Measurements from ENCODE around the gene KAT2B. TPM values are rescaled to one million over a fixed set of nuclear protein-coding genes. Genes with fewer than 3 reads are reported as not detected.

Gene KAT2B
- total RNA-seq, 1 donor from 2014 or later, result 13.6 TPM

- DNase-seq, result no peak
- Mint-ChIP-seq H3K4me3 (ENCODE audit: unreplicated experiment) (no peak overlapping the region), H3K36me3 (ENCODE audit: unreplicated experiment) (no peaks in the 10 kb centered on the region), H3K4me1 (ENCODE audit: low read depth, unreplicated experiment) (peaks cover 5% of the 10 kb centered on the region), H3K9me3 (ENCODE audit: unreplicated experiment) (peaks cover 2% of the 10 kb centered on the region), H3K27ac (ENCODE audit: unreplicated experiment) (no peak overlapping the region), H3K27me3 (ENCODE audit: unreplicated experiment) (no peaks in the 10 kb centered on the region)
- TF ChIP-seq CTCF (IDR thresholded peaks at IDR 0.05; ENCODE audit: partially characterized antibody, unreplicated experiment), result no peak
These were observed 38.0 kb downstream of the KAT2B start for GRCh38 chr3:20078194-20078714.

- Mint-ChIP-seq H3K27me3 (ENCODE audit: unreplicated experiment) (no peaks in the 10 kb centered on the region), H3K27ac (ENCODE audit: unreplicated experiment) (no peak overlapping the region), H3K4me3 (ENCODE audit: unreplicated experiment) (no peak overlapping the region), H3K4me1 (ENCODE audit: low read depth, unreplicated experiment) (no peaks in the 10 kb centered on the region), H3K9me3 (ENCODE audit: unreplicated experiment) (peaks cover 2% of the 10 kb centered on the region), H3K36me3 (ENCODE audit: unreplicated experiment) (no peaks in the 10 kb centered on the region)
- no peak for TF ChIP-seq CTCF (IDR thresholded peaks at IDR 0.05; ENCODE audit: partially characterized antibody, unreplicated experiment)
- DNase-seq, result no peak
These were observed 39.4 kb downstream of the KAT2B start for GRCh38 chr3:20079621-20080020.

DNA sequence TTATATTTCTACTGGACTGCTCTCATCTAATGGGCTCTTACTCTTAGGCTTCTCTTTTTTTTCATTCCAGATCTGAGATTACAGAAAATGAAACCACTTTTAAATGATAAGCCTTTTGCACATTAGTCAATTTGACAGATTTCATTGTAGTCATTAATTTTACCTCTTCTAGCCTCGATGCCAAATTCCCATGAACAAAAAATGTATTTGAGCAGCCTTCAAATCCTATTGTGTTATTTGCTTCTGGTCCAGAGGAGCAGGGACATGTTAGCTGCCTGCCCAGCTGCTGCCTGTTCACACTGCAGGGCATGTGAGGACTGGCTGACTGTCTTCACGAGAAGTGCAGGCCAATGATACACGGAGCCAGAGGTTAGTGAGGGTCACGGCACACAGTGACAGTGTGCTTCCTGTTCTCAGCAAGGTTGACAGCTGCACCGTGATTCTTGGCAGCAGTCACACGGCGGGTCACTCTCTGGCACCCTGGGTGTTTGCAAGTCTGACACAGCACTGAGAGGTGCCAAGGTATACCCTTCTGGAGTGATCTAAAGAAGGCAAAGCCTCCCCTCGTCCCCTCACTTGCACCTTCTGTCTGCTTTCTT, 40.8 kb downstream of the KAT2B start:
- H3K9me3 Mint-ChIP-seq (ENCODE audit: unreplicated experiment), result peaks cover 2% of the 10 kb centered on the region
- H3K4me3 Mint-ChIP-seq (ENCODE audit: unreplicated experiment), result no peak overlapping the region
- no peak for TF ChIP-seq CTCF (IDR thresholded peaks at IDR 0.05; ENCODE audit: partially characterized antibody, unreplicated experiment)
- DNase-seq, result peak; percentile 15
- H3K36me3 Mint-ChIP-seq (ENCODE audit: unreplicated experiment), result no peaks in the 10 kb centered on the region
- H3K27ac Mint-ChIP-seq (ENCODE audit: unreplicated experiment), result no peak overlapping the region
- H3K27me3 Mint-ChIP-seq (ENCODE audit: unreplicated experiment), result no peaks in the 10 kb centered on the region
- no peaks in the 10 kb centered on the region for H3K4me1 Mint-ChIP-seq (ENCODE audit: low read depth, unreplicated experiment)

DNA sequence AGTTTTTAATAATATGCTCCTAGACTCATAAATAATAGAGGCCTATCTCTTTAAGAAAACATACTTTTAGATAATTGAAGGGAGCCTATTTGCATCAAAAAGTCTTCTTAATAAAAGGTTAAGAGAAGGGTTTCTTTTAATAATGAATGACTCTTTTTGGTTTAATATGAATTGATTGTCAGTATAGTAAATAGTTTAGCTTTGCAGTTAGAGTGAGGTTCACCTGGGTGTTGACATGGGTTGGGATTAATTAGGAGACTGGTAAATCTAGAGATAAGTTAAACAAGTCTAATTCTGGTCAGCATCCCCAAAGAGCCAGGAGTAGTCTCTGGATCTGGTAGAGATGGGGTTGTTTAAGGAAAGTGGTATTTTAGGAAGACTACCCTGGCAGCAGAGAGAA, 43.0 kb downstream of the KAT2B start:
- Mint-ChIP-seq H3K27ac (ENCODE audit: unreplicated experiment) (no peak overlapping the region), H3K36me3 (ENCODE audit: unreplicated experiment) (no peaks in the 10 kb centered on the region), H3K27me3 (ENCODE audit: unreplicated experiment) (no peaks in the 10 kb centered on the region), H3K4me1 (ENCODE audit: low read depth, unreplicated experiment) (no peaks in the 10 kb centered on the region), H3K4me3 (ENCODE audit: unreplicated experiment) (no peak overlapping the region), H3K9me3 (ENCODE audit: unreplicated experiment) (peaks cover 2% of the 10 kb centered on the region)
- TF ChIP-seq CTCF (IDR thresholded peaks at IDR 0.05; ENCODE audit: partially characterized antibody, unreplicated experiment), result no peak
- DNase-seq, result no peak

DNA sequence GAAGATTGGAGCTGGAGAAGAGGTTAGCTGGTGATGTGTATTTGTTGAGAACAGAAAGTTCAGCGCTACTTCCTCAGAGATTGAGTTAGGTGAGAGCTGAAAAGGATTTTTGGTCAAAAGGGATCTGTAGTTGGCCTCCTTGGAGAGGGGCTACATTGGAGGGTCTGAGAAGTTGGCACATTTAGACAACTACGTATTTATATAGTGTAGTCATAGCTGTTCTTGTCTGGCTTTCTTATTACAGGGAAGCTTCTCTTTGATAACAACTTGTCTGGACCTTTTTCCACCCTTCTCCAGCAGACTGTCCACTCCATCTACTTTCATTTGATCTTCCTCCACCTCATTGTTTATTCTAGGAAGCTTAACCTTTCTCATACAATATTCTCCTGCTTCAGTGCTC, 43.7 kb downstream of the KAT2B start:
- H3K9me3 Mint-ChIP-seq (ENCODE audit: unreplicated experiment), result peaks cover 2% of the 10 kb centered on the region
- H3K4me3 Mint-ChIP-seq (ENCODE audit: unreplicated experiment), result no peak overlapping the region
- no peaks in the 10 kb centered on the region for H3K36me3 Mint-ChIP-seq (ENCODE audit: unreplicated experiment)
- no peak overlapping the region for H3K27ac Mint-ChIP-seq (ENCODE audit: unreplicated experiment)
- no peaks in the 10 kb centered on the region for H3K27me3 Mint-ChIP-seq (ENCODE audit: unreplicated experiment)
- no peak for DNase-seq
- H3K4me1 Mint-ChIP-seq (ENCODE audit: low read depth, unreplicated experiment), result no peaks in the 10 kb centered on the region
- TF ChIP-seq CTCF (IDR thresholded peaks at IDR 0.05; ENCODE audit: partially characterized antibody, unreplicated experiment), result no peak
